ENCODE data around the gene RXRG. TPM values are rescaled to one million over a fixed set of nuclear protein-coding genes. Genes with fewer than 3 reads are reported as not detected.

RXRG gene
- total RNA-seq, 1 experiment from 2014 or later, result not detected

DNA sequence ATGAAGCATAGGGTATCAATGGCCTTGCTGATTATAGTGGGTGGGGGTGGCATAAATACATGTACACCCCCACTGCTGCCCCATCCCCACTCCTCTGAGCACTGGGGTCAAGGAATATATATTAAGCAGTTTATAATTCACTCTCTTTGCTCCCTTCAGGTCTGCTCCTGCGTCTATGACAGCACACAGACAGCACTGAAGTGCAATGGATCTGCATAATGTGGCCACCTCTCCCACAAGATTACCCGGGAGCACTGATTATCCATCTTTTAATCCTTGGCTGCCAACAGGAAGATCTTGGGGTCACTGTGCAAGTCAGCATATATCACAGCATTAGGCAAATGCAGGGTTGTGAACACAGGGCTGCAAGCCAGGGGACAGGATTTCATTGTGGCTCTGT lies 19.3 kb downstream of the RXRG start (continued):
- TF ChIP-seq ZNF317 (CRISPR knock-in tag; IDR thresholded peaks at IDR 0.05; ENCODE audit: borderline replicate concordance, low read depth) (no peak), CREM (CRISPR knock-in tag; IDR thresholded peaks at IDR 0.05) (no peak), ZNF263 (CRISPR knock-in tag; IDR thresholded peaks at IDR 0.05; ENCODE audit: low read depth) (no peak)
- TF ChIP-seq, protein P1, sequence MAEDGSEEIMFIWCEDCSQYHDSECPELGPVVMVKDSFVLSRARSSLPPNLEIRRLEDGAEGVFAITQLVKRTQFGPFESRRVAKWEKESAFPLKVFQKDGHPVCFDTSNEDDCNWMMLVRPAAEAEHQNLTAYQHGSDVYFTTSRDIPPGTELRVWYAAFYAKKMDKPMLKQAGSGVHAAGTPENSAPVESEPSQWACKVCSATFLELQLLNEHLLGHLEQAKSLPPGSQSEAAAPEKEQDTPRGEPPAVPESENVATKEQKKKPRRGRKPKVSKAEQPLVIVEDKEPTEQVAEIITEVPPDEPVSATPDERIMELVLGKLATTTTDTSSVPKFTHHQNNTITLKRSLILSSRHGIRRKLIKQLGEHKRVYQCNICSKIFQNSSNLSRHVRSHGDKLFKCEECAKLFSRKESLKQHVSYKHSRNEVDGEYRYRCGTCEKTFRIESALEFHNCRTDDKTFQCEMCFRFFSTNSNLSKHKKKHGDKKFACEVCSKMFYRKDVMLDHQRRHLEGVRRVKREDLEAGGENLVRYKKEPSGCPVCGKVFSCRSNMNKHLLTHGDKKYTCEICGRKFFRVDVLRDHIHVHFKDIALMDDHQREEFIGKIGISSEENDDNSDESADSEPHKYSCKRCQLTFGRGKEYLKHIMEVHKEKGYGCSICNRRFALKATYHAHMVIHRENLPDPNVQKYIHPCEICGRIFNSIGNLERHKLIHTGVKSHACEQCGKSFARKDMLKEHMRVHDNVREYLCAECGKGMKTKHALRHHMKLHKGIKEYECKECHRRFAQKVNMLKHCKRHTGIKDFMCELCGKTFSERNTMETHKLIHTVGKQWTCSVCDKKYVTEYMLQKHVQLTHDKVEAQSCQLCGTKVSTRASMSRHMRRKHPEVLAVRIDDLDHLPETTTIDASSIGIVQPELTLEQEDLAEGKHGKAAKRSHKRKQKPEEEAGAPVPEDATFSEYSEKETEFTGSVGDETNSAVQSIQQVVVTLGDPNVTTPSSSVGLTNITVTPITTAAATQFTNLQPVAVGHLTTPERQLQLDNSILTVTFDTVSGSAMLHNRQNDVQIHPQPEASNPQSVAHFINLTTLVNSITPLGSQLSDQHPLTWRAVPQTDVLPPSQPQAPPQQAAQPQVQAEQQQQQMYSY (CRISPR knock-in tag; IDR thresholded peaks at IDR 0.05), result no peak

DNA sequence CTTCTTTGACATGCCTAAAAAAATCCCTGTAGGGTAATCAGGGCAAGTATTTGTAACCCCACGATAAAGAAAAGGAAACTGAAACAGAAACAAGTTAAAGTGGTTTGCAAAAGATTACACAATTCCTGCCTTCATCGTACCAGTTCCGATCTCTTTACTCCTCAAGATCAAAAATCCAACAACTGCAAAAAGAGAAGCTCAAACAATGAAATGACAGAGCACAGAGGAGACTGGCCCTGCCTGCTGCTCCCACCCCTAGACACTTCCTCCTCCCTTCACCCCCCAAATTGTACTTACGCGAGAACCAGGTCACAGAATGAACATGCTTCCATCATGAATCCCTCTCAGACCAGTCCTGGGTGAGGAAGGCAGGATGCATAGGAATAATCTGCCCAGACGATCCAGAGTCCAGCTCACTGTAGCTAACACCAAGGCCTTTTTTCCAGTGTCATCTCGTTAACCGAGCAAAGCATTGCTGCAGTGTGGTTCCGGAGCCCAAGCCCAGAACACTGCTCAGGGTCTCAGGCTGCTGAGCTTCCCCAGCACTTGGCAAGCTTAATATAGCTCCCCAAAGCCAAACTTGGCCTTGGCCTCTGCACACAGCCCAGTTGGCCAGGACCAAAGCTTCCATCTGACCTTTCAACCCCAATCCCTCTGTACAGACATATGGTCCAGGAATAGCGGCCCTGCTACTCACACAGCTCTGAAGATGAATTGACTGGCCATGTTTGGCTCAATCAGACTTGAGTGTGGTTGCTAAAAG lies 20.3 kb downstream of the RXRG start:
- Mint-ChIP-seq H3K4me3 (no peak overlapping the region), H3K4me1 (no peaks in the 10 kb centered on the region), H3K27me3 (ENCODE audit: low read depth) (no peaks in the 10 kb centered on the region), H3K9me3 (peaks cover 7% of the 10 kb centered on the region), H3K27ac (no peak overlapping the region), H3K36me3 (no peaks in the 10 kb centered on the region)
- DNase-seq (ENCODE audit: low spot score), result no peak
- no peak for TF ChIP-seq ZNF138 (CRISPR knock-in tag; conservative IDR thresholded peaks at IDR 0.05)
- no peak for TF ChIP-seq ZNF232 (CRISPR knock-in tag; IDR thresholded peaks at IDR 0.05)
- no peak for TF ChIP-seq RELA (CRISPR knock-in tag; IDR thresholded peaks at IDR 0.05; ENCODE audit: borderline replicate concordance)
- TF ChIP-seq PRRX2 (CRISPR knock-in tag; IDR thresholded peaks at IDR 0.05), result no peak
- no peak for TF ChIP-seq JUN (CRISPR knock-in tag; IDR thresholded peaks at IDR 0.05)
- TF ChIP-seq TEAD4 (CRISPR knock-in tag; IDR thresholded peaks at IDR 0.05), result no peak
- TF ChIP-seq SP1 (CRISPR knock-in tag; conservative IDR thresholded peaks at IDR 0.05), result no peak
- no peak for TF ChIP-seq KAT7 (CRISPR knock-in tag; IDR thresholded peaks at IDR 0.05; ENCODE audit: borderline replicate concordance)
- TF ChIP-seq, protein P2, sequence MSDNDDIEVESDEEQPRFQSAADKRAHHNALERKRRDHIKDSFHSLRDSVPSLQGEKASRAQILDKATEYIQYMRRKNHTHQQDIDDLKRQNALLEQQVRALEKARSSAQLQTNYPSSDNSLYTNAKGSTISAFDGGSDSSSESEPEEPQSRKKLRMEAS (CRISPR knock-in tag; IDR thresholded peaks at IDR 0.05), result no peak
- TF ChIP-seq, protein P3, sequence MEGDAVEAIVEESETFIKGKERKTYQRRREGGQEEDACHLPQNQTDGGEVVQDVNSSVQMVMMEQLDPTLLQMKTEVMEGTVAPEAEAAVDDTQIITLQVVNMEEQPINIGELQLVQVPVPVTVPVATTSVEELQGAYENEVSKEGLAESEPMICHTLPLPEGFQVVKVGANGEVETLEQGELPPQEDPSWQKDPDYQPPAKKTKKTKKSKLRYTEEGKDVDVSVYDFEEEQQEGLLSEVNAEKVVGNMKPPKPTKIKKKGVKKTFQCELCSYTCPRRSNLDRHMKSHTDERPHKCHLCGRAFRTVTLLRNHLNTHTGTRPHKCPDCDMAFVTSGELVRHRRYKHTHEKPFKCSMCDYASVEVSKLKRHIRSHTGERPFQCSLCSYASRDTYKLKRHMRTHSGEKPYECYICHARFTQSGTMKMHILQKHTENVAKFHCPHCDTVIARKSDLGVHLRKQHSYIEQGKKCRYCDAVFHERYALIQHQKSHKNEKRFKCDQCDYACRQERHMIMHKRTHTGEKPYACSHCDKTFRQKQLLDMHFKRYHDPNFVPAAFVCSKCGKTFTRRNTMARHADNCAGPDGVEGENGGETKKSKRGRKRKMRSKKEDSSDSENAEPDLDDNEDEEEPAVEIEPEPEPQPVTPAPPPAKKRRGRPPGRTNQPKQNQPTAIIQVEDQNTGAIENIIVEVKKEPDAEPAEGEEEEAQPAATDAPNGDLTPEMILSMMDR (IDR thresholded peaks at IDR 0.05), result no peak
- TF ChIP-seq, protein P4, sequence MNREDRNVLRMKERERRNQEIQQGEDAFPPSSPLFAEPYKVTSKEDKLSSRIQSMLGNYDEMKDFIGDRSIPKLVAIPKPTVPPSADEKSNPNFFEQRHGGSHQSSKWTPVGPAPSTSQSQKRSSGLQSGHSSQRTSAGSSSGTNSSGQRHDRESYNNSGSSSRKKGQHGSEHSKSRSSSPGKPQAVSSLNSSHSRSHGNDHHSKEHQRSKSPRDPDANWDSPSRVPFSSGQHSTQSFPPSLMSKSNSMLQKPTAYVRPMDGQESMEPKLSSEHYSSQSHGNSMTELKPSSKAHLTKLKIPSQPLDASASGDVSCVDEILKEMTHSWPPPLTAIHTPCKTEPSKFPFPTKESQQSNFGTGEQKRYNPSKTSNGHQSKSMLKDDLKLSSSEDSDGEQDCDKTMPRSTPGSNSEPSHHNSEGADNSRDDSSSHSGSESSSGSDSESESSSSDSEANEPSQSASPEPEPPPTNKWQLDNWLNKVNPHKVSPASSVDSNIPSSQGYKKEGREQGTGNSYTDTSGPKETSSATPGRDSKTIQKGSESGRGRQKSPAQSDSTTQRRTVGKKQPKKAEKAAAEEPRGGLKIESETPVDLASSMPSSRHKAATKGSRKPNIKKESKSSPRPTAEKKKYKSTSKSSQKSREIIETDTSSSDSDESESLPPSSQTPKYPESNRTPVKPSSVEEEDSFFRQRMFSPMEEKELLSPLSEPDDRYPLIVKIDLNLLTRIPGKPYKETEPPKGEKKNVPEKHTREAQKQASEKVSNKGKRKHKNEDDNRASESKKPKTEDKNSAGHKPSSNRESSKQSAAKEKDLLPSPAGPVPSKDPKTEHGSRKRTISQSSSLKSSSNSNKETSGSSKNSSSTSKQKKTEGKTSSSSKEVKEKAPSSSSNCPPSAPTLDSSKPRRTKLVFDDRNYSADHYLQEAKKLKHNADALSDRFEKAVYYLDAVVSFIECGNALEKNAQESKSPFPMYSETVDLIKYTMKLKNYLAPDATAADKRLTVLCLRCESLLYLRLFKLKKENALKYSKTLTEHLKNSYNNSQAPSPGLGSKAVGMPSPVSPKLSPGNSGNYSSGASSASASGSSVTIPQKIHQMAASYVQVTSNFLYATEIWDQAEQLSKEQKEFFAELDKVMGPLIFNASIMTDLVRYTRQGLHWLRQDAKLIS (CRISPR knock-in tag; IDR thresholded peaks at IDR 0.05; ENCODE audit: borderline replicate concordance), result no peak
- TF ChIP-seq, protein P5, sequence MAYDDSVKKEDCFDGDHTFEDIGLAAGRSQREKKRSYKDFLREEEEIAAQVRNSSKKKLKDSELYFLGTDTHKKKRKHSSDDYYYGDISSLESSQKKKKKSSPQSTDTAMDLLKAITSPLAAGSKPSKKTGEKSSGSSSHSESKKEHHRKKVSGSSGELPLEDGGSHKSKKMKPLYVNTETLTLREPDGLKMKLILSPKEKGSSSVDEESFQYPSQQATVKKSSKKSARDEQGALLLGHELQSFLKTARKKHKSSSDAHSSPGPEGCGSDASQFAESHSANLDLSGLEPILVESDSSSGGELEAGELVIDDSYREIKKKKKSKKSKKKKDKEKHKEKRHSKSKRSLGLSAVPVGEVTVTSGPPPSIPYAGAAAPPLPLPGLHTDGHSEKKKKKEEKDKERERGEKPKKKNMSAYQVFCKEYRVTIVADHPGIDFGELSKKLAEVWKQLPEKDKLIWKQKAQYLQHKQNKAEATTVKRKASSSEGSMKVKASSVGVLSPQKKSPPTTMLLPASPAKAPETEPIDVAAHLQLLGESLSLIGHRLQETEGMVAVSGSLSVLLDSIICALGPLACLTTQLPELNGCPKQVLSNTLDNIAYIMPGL (CRISPR knock-in tag; IDR thresholded peaks at IDR 0.05), result no peak
- no peak for TF ChIP-seq IRF2 (CRISPR knock-in tag; IDR thresholded peaks at IDR 0.05; ENCODE audit: borderline replicate concordance, low read depth)
- TF ChIP-seq, protein P6, sequence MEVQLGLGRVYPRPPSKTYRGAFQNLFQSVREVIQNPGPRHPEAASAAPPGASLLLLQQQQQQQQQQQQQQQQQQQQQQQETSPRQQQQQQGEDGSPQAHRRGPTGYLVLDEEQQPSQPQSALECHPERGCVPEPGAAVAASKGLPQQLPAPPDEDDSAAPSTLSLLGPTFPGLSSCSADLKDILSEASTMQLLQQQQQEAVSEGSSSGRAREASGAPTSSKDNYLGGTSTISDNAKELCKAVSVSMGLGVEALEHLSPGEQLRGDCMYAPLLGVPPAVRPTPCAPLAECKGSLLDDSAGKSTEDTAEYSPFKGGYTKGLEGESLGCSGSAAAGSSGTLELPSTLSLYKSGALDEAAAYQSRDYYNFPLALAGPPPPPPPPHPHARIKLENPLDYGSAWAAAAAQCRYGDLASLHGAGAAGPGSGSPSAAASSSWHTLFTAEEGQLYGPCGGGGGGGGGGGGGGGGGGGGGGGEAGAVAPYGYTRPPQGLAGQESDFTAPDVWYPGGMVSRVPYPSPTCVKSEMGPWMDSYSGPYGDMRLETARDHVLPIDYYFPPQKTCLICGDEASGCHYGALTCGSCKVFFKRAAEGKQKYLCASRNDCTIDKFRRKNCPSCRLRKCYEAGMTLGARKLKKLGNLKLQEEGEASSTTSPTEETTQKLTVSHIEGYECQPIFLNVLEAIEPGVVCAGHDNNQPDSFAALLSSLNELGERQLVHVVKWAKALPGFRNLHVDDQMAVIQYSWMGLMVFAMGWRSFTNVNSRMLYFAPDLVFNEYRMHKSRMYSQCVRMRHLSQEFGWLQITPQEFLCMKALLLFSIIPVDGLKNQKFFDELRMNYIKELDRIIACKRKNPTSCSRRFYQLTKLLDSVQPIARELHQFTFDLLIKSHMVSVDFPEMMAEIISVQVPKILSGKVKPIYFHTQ (CRISPR knock-in tag; IDR thresholded peaks at IDR 0.05), result no peak
- TF ChIP-seq ZNF219 (CRISPR knock-in tag; IDR thresholded peaks at IDR 0.05; ENCODE audit: borderline replicate concordance), result no peak
- ATAC-seq, result no peak
- CTCF ChIA-PET, result no interaction called here
- POLR2A ChIA-PET, result no interaction called here

Measured in WTC11 (cell line).